HG03135 (cell line): Measurements from ENCODE around the gene MCF2L.

Source experiments
- ATAC-seq: cut with Tn5 transposase; IDR thresholded peaks from one replicate; pipeline ENCODE4 v1.9.1; 2021; ENCODE audit warnings: mild to moderate bottlenecking, moderate library complexity; ENCODE audit not compliant: unreplicated experiment

Gene MCF2L

GRCh38 chr13:113140677-113141600 lies 171.9 kb downstream of the MCF2L start:
- ATAC-seq = no peak

DNA sequence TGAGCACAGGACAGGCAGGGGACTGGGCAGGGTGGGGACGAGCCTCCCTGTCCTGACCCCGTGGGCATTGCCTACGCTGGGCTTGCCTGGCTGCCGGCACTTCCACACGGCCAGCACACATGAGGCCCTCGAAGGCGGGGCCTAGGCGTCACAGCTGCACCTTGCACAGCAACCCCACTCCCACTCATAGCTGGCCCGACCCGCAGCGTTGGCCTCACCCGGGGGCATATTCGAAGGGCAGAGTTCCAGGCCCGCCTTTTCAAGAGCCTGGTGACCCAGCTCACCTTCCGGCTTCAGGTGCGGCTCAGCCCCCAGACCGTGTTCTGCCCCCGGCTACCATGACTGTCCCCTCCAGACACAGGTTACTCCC lies 172.6 kb downstream of the MCF2L start:
- ATAC-seq = no peak

GRCh38 chr13:113142876-113143275 lies 173.9 kb downstream of the MCF2L start:
- no peak for ATAC-seq

DNA sequence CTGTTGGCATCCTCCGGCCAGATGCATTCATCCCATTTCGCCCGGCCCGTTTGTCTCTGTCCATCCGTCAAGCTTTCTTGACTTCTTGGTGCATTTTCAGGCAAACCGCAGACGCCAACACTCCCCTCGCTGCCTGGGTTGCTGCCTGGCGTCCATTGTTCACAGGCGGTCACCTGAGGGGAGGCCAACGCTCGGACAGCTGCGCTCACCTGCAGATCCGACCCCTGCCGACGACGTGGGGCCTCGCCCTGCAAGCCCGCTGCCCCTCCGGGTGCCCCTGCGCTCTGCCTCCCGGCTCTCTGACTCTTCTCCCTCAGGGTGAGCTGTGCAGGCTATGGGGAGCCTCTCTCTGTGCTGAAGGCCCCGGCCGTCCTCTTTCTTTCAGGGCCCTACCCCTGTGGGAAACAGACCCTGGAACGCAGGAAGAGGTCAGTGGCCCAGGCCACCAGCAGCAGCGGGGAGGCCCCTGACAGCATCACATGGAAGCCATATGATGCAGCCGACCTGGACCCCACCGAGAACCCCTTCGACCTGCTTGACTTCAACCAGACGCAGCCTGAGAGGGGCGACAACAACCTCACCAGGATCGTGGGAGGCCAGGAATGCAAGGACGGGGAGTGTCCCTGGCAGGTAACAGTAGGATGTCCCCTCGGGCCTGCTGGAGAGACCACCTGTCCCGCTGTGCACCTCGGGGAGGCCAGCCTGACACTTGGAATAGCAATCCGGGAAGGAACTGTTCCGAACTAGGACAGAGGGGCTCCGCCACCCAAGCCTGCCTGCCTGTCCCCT lies 174.6 kb downstream of the MCF2L start:
- no peak for ATAC-seq

DNA sequence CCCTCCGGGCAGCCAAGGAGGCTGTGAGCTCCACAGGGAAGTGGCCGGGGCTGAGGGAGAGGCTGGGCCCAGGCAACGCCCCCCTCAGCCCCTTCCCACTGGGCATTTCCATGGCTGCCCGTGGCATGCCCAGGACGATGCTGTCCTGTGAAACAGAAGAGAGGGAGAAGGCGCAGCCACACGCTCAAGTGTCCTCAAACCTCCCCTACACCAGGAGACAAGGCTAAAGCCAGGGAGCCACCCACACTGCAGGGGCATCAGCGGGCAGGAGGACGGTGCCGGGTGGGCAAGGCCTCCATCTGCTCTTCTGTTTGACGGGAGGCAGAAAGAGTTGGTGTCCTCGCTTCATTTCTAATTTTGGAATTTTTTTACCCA lies 175.2 kb downstream of the MCF2L start:
- ATAC-seq = no peak

DNA sequence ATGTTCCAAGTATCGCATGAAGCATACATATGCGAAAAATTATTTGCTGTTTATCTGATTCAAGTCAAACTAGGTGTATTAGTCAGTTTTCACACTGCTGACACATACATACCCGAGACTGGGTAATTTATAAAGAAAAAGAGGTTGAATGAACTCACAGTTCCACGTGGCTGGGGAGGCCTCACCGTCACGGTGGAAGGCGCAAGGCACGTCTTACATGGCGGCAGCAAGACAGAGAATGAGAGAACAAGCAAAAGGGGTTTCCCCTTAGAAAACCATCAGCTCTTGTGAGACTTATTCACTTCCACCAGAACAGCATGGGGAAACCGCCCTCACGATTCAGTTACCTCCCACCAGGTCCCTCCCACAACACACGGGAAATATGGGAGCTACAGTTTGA lies 176.5 kb downstream of the MCF2L start:
- no peak for ATAC-seq

GRCh38 chr13:113145911-113146598 lies 177.0 kb downstream of the MCF2L start:
- ATAC-seq = no peak

GRCh38 chr13:113146750-113147149 lies 177.7 kb downstream of the MCF2L start:
- no peak for ATAC-seq

- ATAC-seq = no peak
Observed at GRCh38 chr13:113147206-113147605, 178.2 kb downstream of the MCF2L start.

- no peak for ATAC-seq
Observed at GRCh38 chr13:113148407-113148806, 179.4 kb downstream of the MCF2L start.

GRCh38 chr13:113148940-113149503 lies 180.0 kb downstream of the MCF2L start:
- ATAC-seq = no peak
